GM23248 (cell line): Measurements from ENCODE around the gene ESRRB. TPM values are rescaled to one million over a fixed set of nuclear protein-coding genes. Genes with fewer than 3 reads are reported as not detected.

Source experiments
- DNase-seq: peaks from one replicate; pipeline ENCODE4 v3.0.0-alpha.2; 2015
- H2AFZ ChIP-seq: fragments of 200-600 bp; sonication (generic); 2 replicates; pipeline ENCODE4 v1.6.1; 2016; ENCODE audit warnings: antibody characterized with exemption
- H3F3A ChIP-seq: fragments of 200-600 bp; sonication (generic); 2 replicates; pipeline ENCODE4 v1.6.1; 2016; ENCODE audit warnings: mild to moderate bottlenecking, antibody characterized with exemption, mixed run types; ENCODE audit not compliant: insufficient read depth
- H3K27ac ChIP-seq: fragments of 200-600 bp; sonication (generic); 2 replicates; pipeline ENCODE4 v1.5.1; 2016; ENCODE audit warnings: mild to moderate bottlenecking
- H3K27me3 ChIP-seq: fragments of 200-600 bp; sonication (generic); replicated peaks from 2 replicates; pipeline ENCODE4 v1.6.1; 2016; ENCODE audit warnings: mild to moderate bottlenecking; ENCODE audit not compliant: insufficient read depth
- H3K36me3 ChIP-seq: fragments of 200-600 bp; sonication (generic); 2 replicates; pipeline ENCODE4 v1.6.1; 2016; ENCODE audit warnings: low read depth, mild to moderate bottlenecking
- H3K4me1 ChIP-seq: fragments of 200-600 bp; sonication (generic); 2 replicates; pipeline ENCODE4 v1.6.1; 2016; ENCODE audit warnings: mild to moderate bottlenecking; ENCODE audit not compliant: insufficient read depth
- H3K4me2 ChIP-seq: fragments of 200-600 bp; sonication (generic); one replicate; pipeline ENCODE4 v1.6.1; 2016; ENCODE audit warnings: mild to moderate bottlenecking; ENCODE audit not compliant: unreplicated experiment
- H3K4me3 ChIP-seq: fragments of 200-600 bp; sonication (generic); 2 replicates; pipeline ENCODE4 v1.5.1; 2016; ENCODE audit warnings: mild to moderate bottlenecking
- H3K79me2 ChIP-seq: fragments of 200-600 bp; sonication (generic); 2 replicates; pipeline ENCODE4 v1.6.1; 2016; ENCODE audit warnings: mild to moderate bottlenecking; ENCODE audit not compliant: insufficient read depth
- H3K9ac ChIP-seq: fragments of 200-600 bp; sonication (generic); 2 replicates; pipeline ENCODE4 v1.6.1; 2016; ENCODE audit warnings: mild to moderate bottlenecking
- H3K9me2 ChIP-seq: fragments of 200-600 bp; sonication (generic); 2 replicates; pipeline ENCODE4 v1.6.1; 2016; ENCODE audit warnings: mixed run types, mild to moderate bottlenecking, moderate library complexity; ENCODE audit not compliant: insufficient read depth
- H3K9me3 ChIP-seq: fragments of 200-600 bp; sonication (generic); one replicate; pipeline ENCODE4 v1.6.1; 2017; ENCODE audit warnings: low read depth
- H4K20me1 ChIP-seq: fragments of 200-600 bp; sonication (generic); 2 replicates; pipeline ENCODE4 v1.6.0; 2016; ENCODE audit not compliant: insufficient read depth
- EZH2 ChIP-seq: fragments of 200-600 bp; sonication (generic); IDR thresholded peaks from 2 replicates; pipeline ENCODE4 v1.6.1; 2018; ENCODE audit warnings: antibody characterized with exemption, mild to moderate bottlenecking; ENCODE audit not compliant: insufficient read depth, poor library complexity, severe bottlenecking
- EZH2phosphoT487 ChIP-seq: fragments of 200-600 bp; sonication (generic); IDR thresholded peaks from 2 replicates; pipeline ENCODE4 v1.6.1; 2018; ENCODE audit warnings: antibody characterized with exemption, moderate library complexity, mild to moderate bottlenecking, low read depth; ENCODE audit not compliant: insufficient read depth
- WGBS, 2 experiments: methylation state at CpG; one replicate each; pipeline ENCODE4 v1.1.6; 2015 to 2017; ENCODE audit warnings: low lambda C conversion rate in 2 of 2, low coverage in 1 of 2; ENCODE audit errors: missing lambda C conversion rate in 2 of 2; 5-methylcytosine and 5-hydroxymethylcytosine counted together
- in situ Hi-C: fragments of 300-500 bp; cut with MboI; formaldehyde crosslinking; loops from 2 replicates; pipeline ENCODE4 v1.15.0; 2020
- polyA plus RNA-seq: library from polyadenylated mRNA; unstranded; fragments of >200 nt; fragmentation: Nextera tagmentation; extraction: Ambion mirVana; gene quantifications from 2 replicates; pipeline ENCODE4 v1.2.1, GENCODE V29; 2016
- total RNA-seq: library from RNA; depleted of rRNA; stranded (reverse); fragments of >200 nt; shearing (Covaris generic); gene quantifications from 2 replicates; pipeline ENCODE4 v1.2.3, GENCODE V29; 2014

Gene ESRRB
- total and polyA plus RNA-seq, 2 experiments from 2014 or later = not detected

DNA sequence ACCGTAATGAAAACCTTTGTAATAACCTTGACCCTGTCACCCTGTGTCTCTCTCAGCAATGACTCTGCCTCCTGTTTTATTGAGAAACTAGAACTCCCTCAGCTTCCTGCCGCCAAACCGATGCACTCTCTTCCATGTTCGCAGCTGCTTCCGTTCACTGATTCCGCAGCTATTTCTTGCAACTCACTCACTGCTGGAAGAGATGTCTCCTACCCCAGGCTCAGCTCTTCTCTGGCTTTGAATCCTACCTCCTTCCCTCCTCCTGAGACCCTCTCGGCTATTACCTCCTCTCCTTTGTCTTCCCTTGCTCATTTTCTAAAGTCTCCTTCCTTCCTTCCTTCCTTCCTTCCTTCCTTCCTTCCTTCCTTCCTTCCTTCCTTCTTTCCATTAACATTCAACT is 71.0 kb downstream of the ESRRB start:
- no peaks in the 10 kb centered on the region for H3K9me2 ChIP-seq
- H3K27me3 ChIP-seq = peaks cover 10% of the 10 kb centered on the region; the same call in 1 of the 2 replicates
- no peak overlapping the region for H3K4me2 ChIP-seq
- no peaks in the 10 kb centered on the region for H3K4me1 ChIP-seq
- H3K79me2 ChIP-seq = no peaks in the 10 kb centered on the region
- no peaks in the 10 kb centered on the region for H4K20me1 ChIP-seq
- in situ Hi-C loops = no loop called here
- DNase-seq = no peak
- H3K27ac ChIP-seq = no peak overlapping the region
- WGBS, 2 experiments = 45 to 59% methylated on average over 7 of the region's 7 CpGs
- H3K36me3 ChIP-seq = no peaks in the 10 kb centered on the region
- no peak overlapping the region for H3K4me3 ChIP-seq
- H2AFZ ChIP-seq = no peak overlapping the region
- H3F3A ChIP-seq = no peaks in the 10 kb centered on the region
- H3K9me3 ChIP-seq = no peaks in the 10 kb centered on the region
- H3K9ac ChIP-seq = no peak overlapping the region
- no peak for TF ChIP-seq EZH2phosphoT487
- no peak for TF ChIP-seq EZH2

DNA sequence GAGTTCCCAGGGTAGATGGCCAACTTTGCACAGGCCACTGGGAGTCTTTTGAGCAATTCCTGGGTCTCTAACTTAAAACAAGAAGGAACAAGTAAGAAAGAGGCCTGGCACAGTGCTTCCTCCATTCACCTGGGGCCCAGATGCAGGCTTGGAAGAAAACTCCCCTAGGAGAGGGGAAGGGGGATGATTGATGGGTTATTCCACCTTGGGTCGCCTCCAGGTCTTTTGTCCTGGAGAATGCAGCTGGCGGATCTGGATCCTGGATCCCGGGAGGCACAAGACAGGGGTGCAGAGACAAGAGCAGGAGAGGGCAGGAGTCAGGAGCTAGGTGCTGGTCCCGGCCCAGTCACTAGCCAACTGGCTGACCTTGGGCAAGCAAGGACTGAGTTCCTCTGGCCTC is 74.5 kb downstream of the ESRRB start:
- H3K4me2 ChIP-seq = no peak overlapping the region
- H3K36me3 ChIP-seq = no peaks in the 10 kb centered on the region
- no peaks in the 10 kb centered on the region for H3K9me2 ChIP-seq
- TF ChIP-seq EZH2 (no peak), EZH2phosphoT487 (no peak)
- H3K27ac ChIP-seq = no peak overlapping the region
- H3K79me2 ChIP-seq = no peaks in the 10 kb centered on the region
- no peaks in the 10 kb centered on the region for H3K9me3 ChIP-seq
- no peak overlapping the region for H3K4me3 ChIP-seq
- H3F3A ChIP-seq = no peaks in the 10 kb centered on the region
- H3K9ac ChIP-seq = no peak overlapping the region
- in situ Hi-C loops = no loop called here
- H2AFZ ChIP-seq = no peak overlapping the region
- 51 to 69% methylated on average over 4 of the region's 4 CpGs for whole genome bisulfite sequencing, 2 experiments
- no peaks in the 10 kb centered on the region for H4K20me1 ChIP-seq
- no peaks in the 10 kb centered on the region for H3K4me1 ChIP-seq
- no peak for DNase-seq
- peaks cover 11% of the 10 kb centered on the region; the same call in 1 of the 2 replicates for H3K27me3 ChIP-seq

- Histone ChIP-seq H3K4me2 (no peak overlapping the region), H3K4me3 (no peak overlapping the region), H3K36me3 (no peaks in the 10 kb centered on the region), H3K79me2 (no peaks in the 10 kb centered on the region), H3K27me3 (peaks cover 12% of the 10 kb centered on the region), H3K4me1 (no peaks in the 10 kb centered on the region), H3K27ac (no peak overlapping the region), H3K9me3 (no peaks in the 10 kb centered on the region), H3K9ac (no peak overlapping the region), H4K20me1 (no peaks in the 10 kb centered on the region), H3F3A (no peaks in the 10 kb centered on the region), H2AFZ (no peak overlapping the region), H3K9me2 (no peaks in the 10 kb centered on the region)
- peak; percentile 39 for DNase-seq
- 71 to 76% methylated on average over 2 of the region's 2 CpGs for whole genome bisulfite sequencing, 2 experiments
- in situ Hi-C loops = no loop called here
- no peak for TF ChIP-seq EZH2phosphoT487
Observed at GRCh38 chr14:76456200-76456599, 80.3 kb downstream of the ESRRB start.

GRCh38 chr14:76456891-76457586 is 81.1 kb downstream of the ESRRB start:
- Histone ChIP-seq H3K9me2 (no peaks in the 10 kb centered on the region), H3K79me2 (no peaks in the 10 kb centered on the region), H4K20me1 (no peaks in the 10 kb centered on the region), H3K9me3 (no peaks in the 10 kb centered on the region), H3K4me3 (no peak overlapping the region), H3K9ac (no peak overlapping the region), H3K27ac (no peak overlapping the region), H3K36me3 (no peaks in the 10 kb centered on the region), H3K4me2 (no peak overlapping the region), H3F3A (no peaks in the 10 kb centered on the region), H3K4me1 (no peaks in the 10 kb centered on the region), H2AFZ (no peak overlapping the region), H3K27me3 (peaks cover 11% of the 10 kb centered on the region)
- in situ Hi-C loops = no loop called here
- 39 to 49% methylated on average over 9 of the region's 9 CpGs for WGBS, 2 experiments
- TF ChIP-seq EZH2 (no peak), EZH2phosphoT487 (no peak)
- no peak for DNase-seq

DNA sequence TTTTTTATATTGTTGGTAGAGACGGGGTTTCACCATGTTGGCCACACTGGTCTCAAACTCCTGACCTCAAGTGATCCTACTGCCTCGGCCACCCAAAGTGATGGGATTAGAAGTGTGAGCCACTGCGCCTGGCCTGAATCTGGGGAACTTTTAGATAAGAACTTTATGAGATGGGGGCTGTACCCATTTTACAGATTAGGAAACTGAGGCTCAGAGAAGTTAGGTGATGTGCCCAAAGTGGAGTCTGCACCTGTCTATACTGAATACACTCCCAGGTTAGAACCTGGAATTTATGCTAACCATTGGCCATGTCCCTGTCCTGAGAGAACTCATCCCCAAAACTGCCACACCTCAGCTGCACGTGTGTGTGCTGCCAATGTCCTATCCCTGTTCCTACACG is 81.9 kb downstream of the ESRRB start:
- TF ChIP-seq EZH2 = no peak
- DNase-seq = no peak
- H2AFZ ChIP-seq = no peak overlapping the region
- H3K9me2 ChIP-seq = no peaks in the 10 kb centered on the region
- H3K27ac ChIP-seq = no peak overlapping the region
- no peaks in the 10 kb centered on the region for H3K4me1 ChIP-seq
- H3K27me3 ChIP-seq = peaks cover 11% of the 10 kb centered on the region
- 50 to 64% methylated on average over 5 of the region's 5 CpGs for WGBS, 2 experiments
- no peak overlapping the region for H3K4me3 ChIP-seq
- H3K9ac ChIP-seq = no peak overlapping the region
- H3K9me3 ChIP-seq = no peaks in the 10 kb centered on the region
- H3K4me2 ChIP-seq = no peak overlapping the region
- no peaks in the 10 kb centered on the region for H3K79me2 ChIP-seq
- no peaks in the 10 kb centered on the region for H3F3A ChIP-seq
- in situ Hi-C loops = no loop called here
- no peaks in the 10 kb centered on the region for H3K36me3 ChIP-seq
- H4K20me1 ChIP-seq = no peaks in the 10 kb centered on the region
